Loucy (cell line): ENCODE measurements around the gene NFIX.
A peak's percentile ranks its signal among the peaks of the same experiment; 100 is the strongest.

Experiments used
- H2AFZ ChIP-seq: fragments of 200-600 bp; sonication (generic); 2 replicates; pipeline ENCODE4 v1.6.0; 2016; ENCODE audit warnings: antibody characterized with exemption, mild to moderate bottlenecking, low read length, moderate library complexity
- H3F3A ChIP-seq: fragments of 200-600 bp; 2 replicates; pipeline ENCODE4 v1.6.0; 2016; ENCODE audit warnings: antibody characterized with exemption, low read depth, mild to moderate bottlenecking
- H3K27me3 ChIP-seq: fragments of 200-600 bp; sonication (generic); 2 replicates; pipeline ENCODE4 v1.6.1; 2014; ENCODE audit warnings: low read length, mild to moderate bottlenecking; ENCODE audit not compliant: insufficient read depth, poor library complexity, severe bottlenecking
- H3K36me3 ChIP-seq: fragments of 200-600 bp; sonication (generic); 2 replicates; pipeline ENCODE4 v1.6.1; 2016; ENCODE audit warnings: low read length; ENCODE audit not compliant: insufficient read depth
- H3K4me1 ChIP-seq: fragments of 200-600 bp; sonication (generic); 2 replicates; pipeline ENCODE4 v1.5.1; 2014; ENCODE audit warnings: low read length, mild to moderate bottlenecking; ENCODE audit not compliant: insufficient read depth, poor library complexity, severe bottlenecking
- H3K4me2 ChIP-seq: fragments of 200-600 bp; sonication (generic); 2 replicates; pipeline ENCODE4 v1.6.0; 2014; ENCODE audit warnings: antibody characterized with exemption, low read length, low read depth, mild to moderate bottlenecking; ENCODE audit not compliant: poor library complexity, severe bottlenecking
- H3K4me3 ChIP-seq: fragments of 200-600 bp; sonication (generic); 2 replicates; pipeline ENCODE4 v1.5.1; 2014; ENCODE audit warnings: low read length, mild to moderate bottlenecking, mixed read lengths; ENCODE audit not compliant: poor library complexity, severe bottlenecking
- H3K79me2 ChIP-seq: fragments of 200-600 bp; sonication (generic); 2 replicates; pipeline ENCODE4 v1.6.1; 2014; ENCODE audit warnings: low read length; ENCODE audit not compliant: insufficient read depth
- H3K9ac ChIP-seq: fragments of 200-600 bp; sonication (generic); 2 replicates; pipeline ENCODE4 v1.6.0; 2014; ENCODE audit warnings: mild to moderate bottlenecking, low read depth, low read length, moderate library complexity; ENCODE audit not compliant: poor library complexity, severe bottlenecking
- H3K9me2 ChIP-seq: fragments of 200-600 bp; sonication (generic); replicated peaks from 2 replicates; pipeline ENCODE4 v1.6.1; 2016; ENCODE audit warnings: low read depth, low read length, mixed read lengths
- H3K9me3 ChIP-seq: fragments of 200-600 bp; sonication (generic); 2 replicates; pipeline ENCODE4 v1.6.1; 2014; ENCODE audit warnings: mild to moderate bottlenecking, antibody characterized with exemption, low read length, low read depth; ENCODE audit not compliant: insufficient read depth
- H4K20me1 ChIP-seq: fragments of 200-600 bp; sonication (generic); 2 replicates; pipeline ENCODE4 v1.6.0; 2014; ENCODE audit warnings: antibody characterized with exemption, low read length, mild to moderate bottlenecking; ENCODE audit not compliant: insufficient read depth, poor library complexity, severe bottlenecking
- EZH2phosphoT487 ChIP-seq: fragments of 200-600 bp; IDR thresholded peaks from 2 replicates; pipeline ENCODE4 v1.6.1; 2018; ENCODE audit warnings: antibody characterized with exemption, mild to moderate bottlenecking, moderate library complexity, borderline replicate concordance
- TF ChIP-seq, protein P1 (sequence below): fragments of 200-600 bp; sonication (generic); conservative IDR thresholded peaks from 2 replicates; pipeline ENCODE4 v1.5.1; 2014; ENCODE audit warnings: mild to moderate bottlenecking, antibody characterized with exemption, low read length

Gene NFIX

DNA sequence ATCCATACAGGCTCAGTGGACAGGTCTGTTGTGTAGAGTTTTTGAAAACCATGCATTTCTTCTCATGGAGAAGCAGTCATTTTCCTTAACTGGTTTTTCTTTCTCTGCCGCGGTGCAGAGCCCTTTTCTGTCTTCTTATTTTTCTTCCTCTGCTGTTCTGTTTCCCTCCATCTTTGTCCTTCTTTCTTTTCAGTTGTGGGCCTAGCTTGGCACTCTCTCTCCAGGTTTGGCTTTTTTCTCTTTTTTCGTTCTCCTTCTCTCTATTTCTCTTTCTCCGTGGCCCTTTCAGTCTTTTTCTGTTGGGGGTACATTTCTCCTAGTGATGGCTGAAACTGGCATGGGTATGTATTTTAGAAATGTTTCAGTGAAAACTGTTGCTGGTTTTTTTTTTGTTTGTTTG is 24.1 kb downstream of the NFIX start:
- Histone ChIP-seq H3K9me2 (no peaks in the 10 kb centered on the region), H4K20me1 (no peaks in the 10 kb centered on the region), H3F3A (no peaks in the 10 kb centered on the region), H3K27me3 (no peaks in the 10 kb centered on the region), H3K79me2 (no peaks in the 10 kb centered on the region), H2AFZ (no peak overlapping the region), H3K4me3 (no peak overlapping the region), H3K4me1 (peaks cover 15% of the 10 kb centered on the region), H3K9ac (no peak overlapping the region), H3K4me2 (no peak overlapping the region), H3K36me3 (no peaks in the 10 kb centered on the region), H3K9me3 (no peaks in the 10 kb centered on the region)
- no peak for TF ChIP-seq EZH2phosphoT487
- TF ChIP-seq, protein P1, sequence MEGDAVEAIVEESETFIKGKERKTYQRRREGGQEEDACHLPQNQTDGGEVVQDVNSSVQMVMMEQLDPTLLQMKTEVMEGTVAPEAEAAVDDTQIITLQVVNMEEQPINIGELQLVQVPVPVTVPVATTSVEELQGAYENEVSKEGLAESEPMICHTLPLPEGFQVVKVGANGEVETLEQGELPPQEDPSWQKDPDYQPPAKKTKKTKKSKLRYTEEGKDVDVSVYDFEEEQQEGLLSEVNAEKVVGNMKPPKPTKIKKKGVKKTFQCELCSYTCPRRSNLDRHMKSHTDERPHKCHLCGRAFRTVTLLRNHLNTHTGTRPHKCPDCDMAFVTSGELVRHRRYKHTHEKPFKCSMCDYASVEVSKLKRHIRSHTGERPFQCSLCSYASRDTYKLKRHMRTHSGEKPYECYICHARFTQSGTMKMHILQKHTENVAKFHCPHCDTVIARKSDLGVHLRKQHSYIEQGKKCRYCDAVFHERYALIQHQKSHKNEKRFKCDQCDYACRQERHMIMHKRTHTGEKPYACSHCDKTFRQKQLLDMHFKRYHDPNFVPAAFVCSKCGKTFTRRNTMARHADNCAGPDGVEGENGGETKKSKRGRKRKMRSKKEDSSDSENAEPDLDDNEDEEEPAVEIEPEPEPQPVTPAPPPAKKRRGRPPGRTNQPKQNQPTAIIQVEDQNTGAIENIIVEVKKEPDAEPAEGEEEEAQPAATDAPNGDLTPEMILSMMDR = no peak

DNA sequence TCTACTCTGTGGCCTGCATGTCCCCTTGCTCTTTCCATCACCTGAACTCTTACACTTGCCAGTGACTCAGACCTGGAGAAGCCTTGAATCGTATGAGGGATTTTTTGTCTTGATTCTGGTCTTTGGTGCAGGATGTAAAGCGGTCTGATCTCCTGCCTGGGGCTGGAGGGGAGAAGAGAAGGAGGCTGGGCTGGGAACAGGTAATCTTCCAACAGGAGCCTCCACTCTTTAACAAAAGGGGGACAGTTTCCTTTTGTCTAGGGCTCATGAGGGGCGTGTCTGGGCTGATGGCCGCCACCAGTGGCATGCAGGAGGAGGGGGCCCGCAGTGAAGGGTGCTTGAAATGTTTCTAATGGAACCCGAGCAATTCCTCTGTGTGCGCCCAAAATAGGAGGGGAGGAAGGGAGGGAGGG is 24.7 kb downstream of the NFIX start:
- H3K4me2 ChIP-seq = no peak overlapping the region
- H3K9ac ChIP-seq = no peak overlapping the region
- no peaks in the 10 kb centered on the region for H4K20me1 ChIP-seq
- no peaks in the 10 kb centered on the region for H3K36me3 ChIP-seq
- no peak for TF ChIP-seq EZH2phosphoT487
- TF ChIP-seq, protein P1 = no peak
- H3K9me2 ChIP-seq = no peaks in the 10 kb centered on the region
- no peaks in the 10 kb centered on the region for H3K27me3 ChIP-seq
- H3K79me2 ChIP-seq = no peaks in the 10 kb centered on the region
- no peak overlapping the region for H2AFZ ChIP-seq
- H3K4me3 ChIP-seq = no peak overlapping the region
- no peaks in the 10 kb centered on the region for H3F3A ChIP-seq
- H3K9me3 ChIP-seq = no peaks in the 10 kb centered on the region
- peaks cover 12% of the 10 kb centered on the region for H3K4me1 ChIP-seq

DNA sequence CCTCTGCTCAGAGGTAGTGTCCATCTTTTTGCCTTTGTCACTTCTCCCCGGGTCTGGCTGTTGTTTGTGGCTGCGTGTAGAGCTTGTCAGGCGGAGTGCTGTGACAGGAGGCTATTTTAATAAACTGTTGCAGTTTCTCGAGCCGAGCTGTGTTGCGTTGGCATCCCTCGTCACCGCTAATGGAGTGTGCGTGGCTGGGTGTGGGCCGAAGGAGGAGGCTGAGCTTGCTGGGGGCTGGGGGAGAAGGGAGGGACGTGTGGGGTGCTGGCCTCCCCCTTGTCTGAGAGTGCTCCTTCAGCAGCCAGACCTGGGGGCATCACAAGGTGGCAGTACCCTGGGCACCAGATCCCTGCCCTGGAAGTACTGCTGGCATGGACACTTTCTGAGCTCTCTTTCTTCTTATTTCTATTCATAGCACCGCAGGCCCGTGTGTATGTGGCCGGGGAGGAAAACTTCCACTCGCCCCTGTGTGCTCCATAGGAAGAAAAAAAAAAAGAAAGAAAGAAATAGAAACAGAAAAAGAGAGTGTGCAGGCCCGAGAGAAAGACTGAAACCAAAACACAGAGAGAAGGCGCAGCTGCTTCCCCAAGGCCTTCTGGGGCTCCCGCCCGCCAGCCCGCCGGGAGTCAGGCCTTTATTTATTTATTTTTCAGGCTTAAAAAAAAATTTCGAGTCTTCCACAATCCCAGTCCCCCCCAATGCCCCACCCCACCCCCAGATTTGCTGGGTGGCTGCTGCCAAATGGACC is 27.0 kb downstream of the NFIX start:
- no peaks in the 10 kb centered on the region for H3K79me2 ChIP-seq
- H2AFZ ChIP-seq = no peak overlapping the region
- no peak overlapping the region for H3K4me2 ChIP-seq
- no peaks in the 10 kb centered on the region for H3K36me3 ChIP-seq
- no peaks in the 10 kb centered on the region for H3F3A ChIP-seq
- no peaks in the 10 kb centered on the region for H4K20me1 ChIP-seq
- H3K4me3 ChIP-seq = no peak overlapping the region
- no peak for TF ChIP-seq EZH2phosphoT487
- TF ChIP-seq, protein P1 = no peak
- H3K4me1 ChIP-seq = peaks cover 6% of the 10 kb centered on the region
- H3K9ac ChIP-seq = peak overlapping the region; percentile 70
- no peaks in the 10 kb centered on the region for H3K9me2 ChIP-seq
- H3K9me3 ChIP-seq = no peaks in the 10 kb centered on the region
- no peaks in the 10 kb centered on the region for H3K27me3 ChIP-seq
